SK-N-SH treated with all-trans-retinoic acid at 6 μM for 48 hours (cell line): ENCODE results near the gene ANKRD29.

Source experiments
- ARNTL ChIP-seq: fragments of 450-650 bp; formaldehyde crosslinking; IDR thresholded peaks from 2 replicates; pipeline ENCODE4 v1.5.0; 2020; ENCODE audit warnings: low read depth, mild to moderate bottlenecking, moderate library complexity, borderline replicate concordance
- BACH2 ChIP-seq: fragments of 250-450 bp; sonication (Bioruptor Pico); IDR thresholded peaks from 2 replicates; pipeline ENCODE4 v1.9.0; 2021; ENCODE audit warnings: mild to moderate bottlenecking, borderline replicate concordance
- CSDC2 ChIP-seq: fragments of 250-450 bp; sonication (Bioruptor Pico); IDR thresholded peaks from 2 replicates; pipeline ENCODE4 v1.5.0; 2020; ENCODE audit warnings: mild to moderate bottlenecking, moderate library complexity
- GLIS3 ChIP-seq: fragments of 250-450 bp; sonication (Bioruptor Pico); IDR thresholded peaks from 2 replicates; pipeline ENCODE4 v1.5.0; 2020; ENCODE audit warnings: mild to moderate bottlenecking, moderate library complexity
- SNAI2 ChIP-seq: fragments of 250-450 bp; sonication (Bioruptor Pico); IDR thresholded peaks from 2 replicates; pipeline ENCODE4 v1.5.0; 2020; ENCODE audit warnings: mild to moderate bottlenecking, moderate library complexity
- ZFP3 ChIP-seq: fragments of 250-450 bp; sonication (Bioruptor Pico); IDR thresholded peaks from 2 replicates; pipeline ENCODE4 v1.5.0; 2020; ENCODE audit warnings: mild to moderate bottlenecking, moderate library complexity
- ZFP30 ChIP-seq: fragments of 450-650 bp; formaldehyde crosslinking; IDR thresholded peaks from 2 replicates; pipeline ENCODE4 v1.5.0; 2022; ENCODE audit warnings: mild to moderate bottlenecking, moderate library complexity
- TF ChIP-seq, protein P1 (sequence below): fragments of 250-450 bp; sonication (Bioruptor Pico); IDR thresholded peaks from 2 replicates; pipeline ENCODE4 v1.8.0; 2020; ENCODE audit warnings: mild to moderate bottlenecking, moderate library complexity, borderline replicate concordance
- TF ChIP-seq, protein P2 (sequence below): fragments of 250-450 bp; sonication (Bioruptor Pico); IDR thresholded peaks from 2 replicates; pipeline ENCODE4 v1.5.1; 2020; ENCODE audit warnings: low read depth, mild to moderate bottlenecking, moderate library complexity
- TF ChIP-seq, protein P3 (sequence below): fragments of 250-450 bp; sonication (Bioruptor Pico); IDR thresholded peaks from 2 replicates; pipeline ENCODE4 v1.5.0; 2020; ENCODE audit warnings: mild to moderate bottlenecking, moderate library complexity
- TF ChIP-seq, protein P4 (sequence below): fragments of 250-450 bp; sonication (Bioruptor Pico); IDR thresholded peaks from 2 replicates; pipeline ENCODE4 v1.8.0; 2021; ENCODE audit warnings: low read depth, mild to moderate bottlenecking, moderate library complexity, borderline replicate concordance

DNA sequence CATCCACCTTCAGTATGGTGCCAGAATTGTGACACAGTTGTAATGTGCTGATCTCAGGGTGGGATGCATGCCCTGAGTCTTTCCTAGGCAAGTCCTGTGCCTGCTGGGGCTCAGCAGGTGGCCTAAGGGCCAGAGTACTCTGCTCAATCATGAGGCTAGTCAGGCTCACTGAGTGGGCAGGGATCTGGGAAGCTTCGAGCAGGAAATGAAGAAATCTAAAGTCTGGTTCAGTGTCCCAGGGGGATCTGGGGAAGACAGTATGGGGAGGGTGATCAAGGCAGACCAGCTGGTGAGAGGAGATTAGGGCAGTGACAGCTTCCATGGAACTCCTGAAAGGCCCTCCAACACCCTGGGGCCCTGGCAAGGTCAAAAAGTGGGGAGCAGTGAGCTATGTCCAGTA lies 8.9 kb upstream of the ANKRD29 start:
- no peak for TF ChIP-seq BACH2 (CRISPR knock-in tag)
- no peak for TF ChIP-seq SNAI2 (CRISPR knock-in tag)
- TF ChIP-seq ARNTL (CRISPR knock-in tag), result no peak
- no peak for TF ChIP-seq CSDC2 (CRISPR knock-in tag)
- TF ChIP-seq, protein P1, sequence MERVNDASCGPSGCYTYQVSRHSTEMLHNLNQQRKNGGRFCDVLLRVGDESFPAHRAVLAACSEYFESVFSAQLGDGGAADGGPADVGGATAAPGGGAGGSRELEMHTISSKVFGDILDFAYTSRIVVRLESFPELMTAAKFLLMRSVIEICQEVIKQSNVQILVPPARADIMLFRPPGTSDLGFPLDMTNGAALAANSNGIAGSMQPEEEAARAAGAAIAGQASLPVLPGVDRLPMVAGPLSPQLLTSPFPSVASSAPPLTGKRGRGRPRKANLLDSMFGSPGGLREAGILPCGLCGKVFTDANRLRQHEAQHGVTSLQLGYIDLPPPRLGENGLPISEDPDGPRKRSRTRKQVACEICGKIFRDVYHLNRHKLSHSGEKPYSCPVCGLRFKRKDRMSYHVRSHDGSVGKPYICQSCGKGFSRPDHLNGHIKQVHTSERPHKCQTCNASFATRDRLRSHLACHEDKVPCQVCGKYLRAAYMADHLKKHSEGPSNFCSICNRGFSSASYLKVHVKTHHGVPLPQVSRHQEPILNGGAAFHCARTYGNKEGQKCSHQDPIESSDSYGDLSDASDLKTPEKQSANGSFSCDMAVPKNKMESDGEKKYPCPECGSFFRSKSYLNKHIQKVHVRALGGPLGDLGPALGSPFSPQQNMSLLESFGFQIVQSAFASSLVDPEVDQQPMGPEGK, result no peak
- TF ChIP-seq ZFP3, result no peak
- TF ChIP-seq, protein P2, sequence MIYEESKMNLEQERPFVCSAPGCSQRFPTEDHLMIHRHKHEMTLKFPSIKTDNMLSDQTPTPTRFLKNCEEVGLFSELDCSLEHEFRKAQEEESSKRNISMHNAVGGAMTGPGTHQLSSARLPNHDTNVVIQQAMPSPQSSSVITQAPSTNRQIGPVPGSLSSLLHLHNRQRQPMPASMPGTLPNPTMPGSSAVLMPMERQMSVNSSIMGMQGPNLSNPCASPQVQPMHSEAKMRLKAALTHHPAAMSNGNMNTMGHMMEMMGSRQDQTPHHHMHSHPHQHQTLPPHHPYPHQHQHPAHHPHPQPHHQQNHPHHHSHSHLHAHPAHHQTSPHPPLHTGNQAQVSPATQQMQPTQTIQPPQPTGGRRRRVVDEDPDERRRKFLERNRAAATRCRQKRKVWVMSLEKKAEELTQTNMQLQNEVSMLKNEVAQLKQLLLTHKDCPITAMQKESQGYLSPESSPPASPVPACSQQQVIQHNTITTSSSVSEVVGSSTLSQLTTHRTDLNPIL (CRISPR knock-in tag), result no peak
- TF ChIP-seq, protein P3, sequence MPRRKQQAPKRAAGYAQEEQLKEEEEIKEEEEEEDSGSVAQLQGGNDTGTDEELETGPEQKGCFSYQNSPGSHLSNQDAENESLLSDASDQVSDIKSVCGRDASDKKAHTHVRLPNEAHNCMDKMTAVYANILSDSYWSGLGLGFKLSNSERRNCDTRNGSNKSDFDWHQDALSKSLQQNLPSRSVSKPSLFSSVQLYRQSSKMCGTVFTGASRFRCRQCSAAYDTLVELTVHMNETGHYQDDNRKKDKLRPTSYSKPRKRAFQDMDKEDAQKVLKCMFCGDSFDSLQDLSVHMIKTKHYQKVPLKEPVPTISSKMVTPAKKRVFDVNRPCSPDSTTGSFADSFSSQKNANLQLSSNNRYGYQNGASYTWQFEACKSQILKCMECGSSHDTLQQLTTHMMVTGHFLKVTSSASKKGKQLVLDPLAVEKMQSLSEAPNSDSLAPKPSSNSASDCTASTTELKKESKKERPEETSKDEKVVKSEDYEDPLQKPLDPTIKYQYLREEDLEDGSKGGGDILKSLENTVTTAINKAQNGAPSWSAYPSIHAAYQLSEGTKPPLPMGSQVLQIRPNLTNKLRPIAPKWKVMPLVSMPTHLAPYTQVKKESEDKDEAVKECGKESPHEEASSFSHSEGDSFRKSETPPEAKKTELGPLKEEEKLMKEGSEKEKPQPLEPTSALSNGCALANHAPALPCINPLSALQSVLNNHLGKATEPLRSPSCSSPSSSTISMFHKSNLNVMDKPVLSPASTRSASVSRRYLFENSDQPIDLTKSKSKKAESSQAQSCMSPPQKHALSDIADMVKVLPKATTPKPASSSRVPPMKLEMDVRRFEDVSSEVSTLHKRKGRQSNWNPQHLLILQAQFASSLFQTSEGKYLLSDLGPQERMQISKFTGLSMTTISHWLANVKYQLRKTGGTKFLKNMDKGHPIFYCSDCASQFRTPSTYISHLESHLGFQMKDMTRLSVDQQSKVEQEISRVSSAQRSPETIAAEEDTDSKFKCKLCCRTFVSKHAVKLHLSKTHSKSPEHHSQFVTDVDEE (CRISPR knock-in tag), result no peak
- TF ChIP-seq GLIS3 (CRISPR knock-in tag), result no peak
- TF ChIP-seq, protein P4, sequence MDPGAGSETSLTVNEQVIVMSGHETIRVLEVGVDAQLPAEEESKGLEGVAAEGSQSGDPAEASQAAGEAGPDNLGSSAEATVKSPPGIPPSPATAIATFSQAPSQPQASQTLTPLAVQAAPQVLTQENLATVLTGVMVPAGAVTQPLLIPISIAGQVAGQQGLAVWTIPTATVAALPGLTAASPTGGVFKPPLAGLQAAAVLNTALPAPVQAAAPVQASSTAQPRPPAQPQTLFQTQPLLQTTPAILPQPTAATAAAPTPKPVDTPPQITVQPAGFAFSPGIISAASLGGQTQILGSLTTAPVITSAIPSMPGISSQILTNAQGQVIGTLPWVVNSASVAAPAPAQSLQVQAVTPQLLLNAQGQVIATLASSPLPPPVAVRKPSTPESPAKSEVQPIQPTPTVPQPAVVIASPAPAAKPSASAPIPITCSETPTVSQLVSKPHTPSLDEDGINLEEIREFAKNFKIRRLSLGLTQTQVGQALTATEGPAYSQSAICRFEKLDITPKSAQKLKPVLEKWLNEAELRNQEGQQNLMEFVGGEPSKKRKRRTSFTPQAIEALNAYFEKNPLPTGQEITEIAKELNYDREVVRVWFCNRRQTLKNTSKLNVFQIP (CRISPR knock-in tag), result no peak
- no peak for TF ChIP-seq ZFP30 (CRISPR knock-in tag)
